HCT116 (cell line): Measurements from ENCODE around the gene PSG5. TPM values are rescaled to one million over a fixed set of nuclear protein-coding genes. Genes with fewer than 3 reads are reported as not detected.
"Not testable (repeated sequence)": the region's sequence is repeated elsewhere in the genome, so short reads cannot be mapped to it uniquely, and the experiment has no call there.

Experiments
- ATAC-seq: fragments of 200-7000 bp; cut with Tn5 transposase; 2 replicates; pipeline ENCODE4 v1.9.1; 2020; ENCODE audit warnings: mild to moderate bottlenecking, moderate library complexity
- BruUV-seq: library from RNA; stranded (reverse); fragments of 400-500 nt; replicated peaks from 2 replicates; lab custom pipeline; 2021; lab: Mats Ljungman, UMichigan
- CTCF ChIA-PET: fragments of 300-600 bp; sonication (Branson Sonifier 250); formaldehyde crosslinking; loops from one replicate; lab custom pipeline; 2021; ENCODE audit warnings: antibody characterized with exemption; lab: Charles Lee
- POLR2A ChIA-PET: fragments of 300-600, 350-600 bp; sonication (Branson Sonifier 250); formaldehyde crosslinking; loops from one replicate; lab custom pipeline; 2021; ENCODE audit warnings: antibody characterized with exemption; lab: Charles Lee
- RAD21 ChIA-PET, 2 experiments: fragments of 300-600 bp; sonication (Branson Sonifier 250); formaldehyde crosslinking; loops; one replicate each; lab custom pipeline; 2023; ENCODE audit warnings: low total read pairs in 2 of 2; ENCODE audit not compliant: uncharacterized antibody in 2 of 2, unreplicated experiment in 2 of 2, low non-redundant PET in 1 of 2; lab: Charles Lee
- DNase-seq: peaks from one replicate; pipeline ENCODE4 v3.0.0-alpha.2; 2010; ENCODE audit warnings: low read depth, low spot score
- H2AFZ ChIP-seq: fragments of 200-600 bp; shearing (Covaris generic), sonication (generic); 2 replicates; pipeline ENCODE4 v1.6.1; 2017; ENCODE audit warnings: low read depth, mixed run types, mixed read lengths, antibody characterized with exemption, low read length; ENCODE audit not compliant: poor library complexity, severe bottlenecking
- H3K27ac ChIP-seq: 2 replicates; pipeline ENCODE4 v1.5.1; 2012; ENCODE audit warnings: low read depth, low read length
- H3K27me3 ChIP-seq: fragments of 200-600 bp; sonication (generic); 2 replicates; pipeline ENCODE4 v1.6.1; 2016; ENCODE audit warnings: mixed run types, low read length, mixed read lengths; ENCODE audit not compliant: insufficient read depth
- H3K36me3 ChIP-seq, 2 experiments: fragments of 200-500 bp in 1 of 2; fragments of 200-600 bp in 1 of 2; sonication (Bioruptor generic) in 1 of 2; sonication (generic) in 1 of 2; 2 replicates each; pipeline versions ENCODE4 v1.5.1 to v1.6.1; 2014 to 2016; ENCODE audit warnings: low read length in 2 of 2, inconsistent platforms in 1 of 2, mixed read lengths in 1 of 2, mixed run types in 1 of 2; ENCODE audit not compliant: insufficient read depth in 2 of 2, control insufficient read depth in 1 of 2
- H3K4me1 ChIP-seq, 2 experiments: fragments of 200-600 bp in 1 of 2; sonication (generic) in 1 of 2; 2 replicates each; pipeline versions ENCODE4 v1.5.1 to v1.6.1; 2012 to 2017; ENCODE audit warnings: low read length in 2 of 2, inconsistent platforms in 1 of 2, mild to moderate bottlenecking in 1 of 2, mixed read lengths in 1 of 2, mixed run types in 1 of 2, moderate library complexity in 1 of 2; ENCODE audit not compliant: insufficient read depth in 2 of 2, control insufficient read depth in 1 of 2
- H3K4me2 ChIP-seq: fragments of 200-600 bp; sonication (generic); 2 replicates; pipeline ENCODE4 v1.6.1; 2017; ENCODE audit warnings: mixed run types, low read length, mixed read lengths
- H3K4me3 ChIP-seq, 2 experiments: fragments of 200-600 bp in 1 of 2; sonication (generic) in 1 of 2; replicated peaks in 1 of 2; 2 replicates each; pipeline ENCODE4 v1.5.1; 2011 to 2016; ENCODE audit warnings: low read length in 2 of 2, control low read depth in 1 of 2, low read depth in 1 of 2, mild to moderate bottlenecking in 1 of 2, mixed read lengths in 1 of 2, mixed run types in 1 of 2
- H3K79me2 ChIP-seq: fragments of 200-600 bp; sonication (generic); 2 replicates; pipeline ENCODE4 v1.6.1; 2017; ENCODE audit warnings: mild to moderate bottlenecking, mixed run types, low read length, moderate library complexity, mixed read lengths; ENCODE audit not compliant: insufficient read depth
- H3K9ac ChIP-seq: fragments of 200-600 bp; sonication (generic); 2 replicates; pipeline ENCODE4 v1.6.1; 2016; ENCODE audit warnings: low read length, mixed read lengths
- H3K9me2 ChIP-seq: fragments of 200-600 bp; sonication (generic), shearing (Covaris generic); 2 replicates; pipeline ENCODE4 v1.6.1; 2017; ENCODE audit warnings: mixed run types, mild to moderate bottlenecking, moderate library complexity; ENCODE audit not compliant: insufficient read depth
- H3K9me3 ChIP-seq, 2 experiments: fragments of 200-500 bp in 1 of 2; fragments of 200-600 bp in 1 of 2; sonication (Bioruptor generic) in 1 of 2; sonication (generic) in 1 of 2; 2 replicates each; pipeline ENCODE4 v1.6.1; 2014 to 2017; ENCODE audit warnings: low read length in 2 of 2, mixed read lengths in 2 of 2, inconsistent platforms in 1 of 2, low read depth in 1 of 2, mild to moderate bottlenecking in 1 of 2, mixed run types in 1 of 2, moderate library complexity in 1 of 2; ENCODE audit not compliant: control insufficient read depth in 1 of 2, insufficient read depth in 1 of 2
- H4K20me1 ChIP-seq: fragments of 200-600 bp; sonication (generic), shearing (Covaris generic); 2 replicates; pipeline ENCODE4 v1.6.1; 2017; ENCODE audit warnings: mixed run types, mild to moderate bottlenecking, moderate library complexity; ENCODE audit not compliant: insufficient read depth
- ATF3 ChIP-seq: IDR thresholded peaks from 2 replicates; pipeline ENCODE4 v1.6.1; 2012
- CEBPB ChIP-seq: IDR thresholded peaks from 2 replicates; pipeline ENCODE4 v1.6.1; 2012; ENCODE audit warnings: low read depth
- EGR1 ChIP-seq: IDR thresholded peaks from 2 replicates; pipeline ENCODE4 v1.6.1; 2012; ENCODE audit warnings: low read depth
- EZH2phosphoT487 ChIP-seq: fragments of 200-600 bp; IDR thresholded peaks from 2 replicates; pipeline ENCODE4 v1.6.1; 2018; ENCODE audit warnings: antibody characterized with exemption, borderline replicate concordance
- FOSL1 ChIP-seq: IDR thresholded peaks from 2 replicates; pipeline ENCODE4 v1.6.1; 2012; ENCODE audit warnings: low read depth
- JUND ChIP-seq: IDR thresholded peaks from 2 replicates; pipeline ENCODE4 v1.6.1; 2012
- RAD21 ChIP-seq: IDR thresholded peaks from 2 replicates; pipeline ENCODE4 v1.6.1; 2012; ENCODE audit warnings: low read depth, mild to moderate bottlenecking
- REST ChIP-seq: IDR thresholded peaks from 2 replicates; pipeline ENCODE4 v1.6.1; 2012; ENCODE audit warnings: low read depth
- TCF7L2 ChIP-seq: IDR thresholded peaks from 2 replicates; pipeline ENCODE4 v1.7.0; 2011; ENCODE audit warnings: borderline replicate concordance, inconsistent platforms; ENCODE audit not compliant: insufficient read depth, insufficient read length; ENCODE audit errors: extremely low read depth
- ZNF274 ChIP-seq: fragments of 200-500 bp; sonication (Bioruptor generic); IDR thresholded peaks from 2 replicates; pipeline ENCODE4 v1.6.1; 2014; ENCODE audit warnings: mild to moderate bottlenecking, low read depth, low read length, inconsistent platforms
- intact Hi-C: fragments of 100-400 bp; cut with micrococcal nuclease; formaldehyde crosslinking; loops from 2 replicates; pipeline ENCODE4 v1.10.0; 2022
- total RNA-seq: library from RNA; stranded (reverse); gene quantifications from one replicate; pipeline ENCODE4 v1.2.1, GENCODE V29; 2021; ENCODE audit not compliant: unreplicated experiment
- TF ChIP-seq, protein P1 (sequence below), 3 experiments: fragments of 200-600 bp in 1 of 3; sonication (generic) in 1 of 3; IDR thresholded peaks in 2 of 3; conservative IDR thresholded peaks in 1 of 3; 2 replicates each; pipeline ENCODE4 v1.5.1; 2012 to 2017; ENCODE audit warnings: low read depth in 2 of 3, low read length in 2 of 3, antibody characterized with exemption in 1 of 3, borderline replicate concordance in 1 of 3, control low read depth in 1 of 3, mild to moderate bottlenecking in 1 of 3, mixed read lengths in 1 of 3, mixed run types in 1 of 3, moderate library complexity in 1 of 3; ENCODE audit not compliant: insufficient read depth in 1 of 3
- TF ChIP-seq, protein P2 (sequence below): IDR thresholded peaks from 2 replicates; pipeline ENCODE4 v1.6.1; 2012

PSG5 gene
- total RNA-seq, 1 experiment from 2014 or later: not detected

DNA sequence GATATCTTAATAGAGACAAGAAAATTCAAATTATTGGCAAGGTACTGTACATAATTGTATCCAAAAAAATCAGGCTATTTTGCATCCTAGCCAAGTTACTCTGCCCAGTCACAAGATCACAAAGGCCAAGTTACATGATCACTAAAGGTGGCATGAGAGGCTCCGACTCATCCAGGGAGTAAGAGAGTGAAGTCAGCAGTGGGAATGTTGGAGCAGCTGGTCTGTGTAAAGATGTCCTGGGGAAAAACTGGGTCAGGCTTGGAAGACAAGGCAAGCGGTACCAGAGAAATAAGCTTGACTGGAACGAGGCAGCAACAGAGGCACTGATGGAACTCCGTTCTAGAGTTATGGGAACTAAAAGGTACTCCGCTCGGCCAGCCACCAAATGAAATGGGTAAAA, 53.6 kb downstream of the PSG5 start:
- ChIA-PET RAD21 (no interaction called here), POLR2A (no interaction called here), CTCF (no interaction called here)
- Histone ChIP-seq H4K20me1 (no peaks in the 10 kb centered on the region), H3K9me2 (no peaks in the 10 kb centered on the region), H3K4me3 (no peak overlapping the region), H3K27ac (no peak overlapping the region), H3K79me2 (no peaks in the 10 kb centered on the region), H3K9ac (no peak overlapping the region), H3K36me3 (no peaks in the 10 kb centered on the region), H3K4me2 (no peak overlapping the region), H3K4me1 (no peaks in the 10 kb centered on the region), H3K9me3 (no peaks in the 10 kb centered on the region), H3K27me3 (no peaks in the 10 kb centered on the region), H2AFZ (no peak overlapping the region)
- intact Hi-C loops: no loop called here
- no TSS peak for BruUV-seq
- TF ChIP-seq ATF3 (no peak), FOSL1 (no peak), EZH2phosphoT487 (no peak), EGR1 (no peak), TCF7L2 (no peak), ZNF274 (no peak), CEBPB (no peak), REST (no peak), JUND (no peak), RAD21 (no peak)
- TF ChIP-seq, protein P1, sequence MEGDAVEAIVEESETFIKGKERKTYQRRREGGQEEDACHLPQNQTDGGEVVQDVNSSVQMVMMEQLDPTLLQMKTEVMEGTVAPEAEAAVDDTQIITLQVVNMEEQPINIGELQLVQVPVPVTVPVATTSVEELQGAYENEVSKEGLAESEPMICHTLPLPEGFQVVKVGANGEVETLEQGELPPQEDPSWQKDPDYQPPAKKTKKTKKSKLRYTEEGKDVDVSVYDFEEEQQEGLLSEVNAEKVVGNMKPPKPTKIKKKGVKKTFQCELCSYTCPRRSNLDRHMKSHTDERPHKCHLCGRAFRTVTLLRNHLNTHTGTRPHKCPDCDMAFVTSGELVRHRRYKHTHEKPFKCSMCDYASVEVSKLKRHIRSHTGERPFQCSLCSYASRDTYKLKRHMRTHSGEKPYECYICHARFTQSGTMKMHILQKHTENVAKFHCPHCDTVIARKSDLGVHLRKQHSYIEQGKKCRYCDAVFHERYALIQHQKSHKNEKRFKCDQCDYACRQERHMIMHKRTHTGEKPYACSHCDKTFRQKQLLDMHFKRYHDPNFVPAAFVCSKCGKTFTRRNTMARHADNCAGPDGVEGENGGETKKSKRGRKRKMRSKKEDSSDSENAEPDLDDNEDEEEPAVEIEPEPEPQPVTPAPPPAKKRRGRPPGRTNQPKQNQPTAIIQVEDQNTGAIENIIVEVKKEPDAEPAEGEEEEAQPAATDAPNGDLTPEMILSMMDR (IDR thresholded peaks at IDR 0.05 in 2 of 3, conservative IDR thresholded peaks at IDR 0.05 in 1 of 3; ENCODE audit: borderline replicate concordance in 1 of 3, insufficient read depth in 1 of 3, low read depth in 2 of 3, low read length in 2 of 3): no peak
- TF ChIP-seq, protein P2, sequence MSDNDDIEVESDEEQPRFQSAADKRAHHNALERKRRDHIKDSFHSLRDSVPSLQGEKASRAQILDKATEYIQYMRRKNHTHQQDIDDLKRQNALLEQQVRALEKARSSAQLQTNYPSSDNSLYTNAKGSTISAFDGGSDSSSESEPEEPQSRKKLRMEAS: no peak
- no peak for ATAC-seq
- DNase-seq: no peak

DNA sequence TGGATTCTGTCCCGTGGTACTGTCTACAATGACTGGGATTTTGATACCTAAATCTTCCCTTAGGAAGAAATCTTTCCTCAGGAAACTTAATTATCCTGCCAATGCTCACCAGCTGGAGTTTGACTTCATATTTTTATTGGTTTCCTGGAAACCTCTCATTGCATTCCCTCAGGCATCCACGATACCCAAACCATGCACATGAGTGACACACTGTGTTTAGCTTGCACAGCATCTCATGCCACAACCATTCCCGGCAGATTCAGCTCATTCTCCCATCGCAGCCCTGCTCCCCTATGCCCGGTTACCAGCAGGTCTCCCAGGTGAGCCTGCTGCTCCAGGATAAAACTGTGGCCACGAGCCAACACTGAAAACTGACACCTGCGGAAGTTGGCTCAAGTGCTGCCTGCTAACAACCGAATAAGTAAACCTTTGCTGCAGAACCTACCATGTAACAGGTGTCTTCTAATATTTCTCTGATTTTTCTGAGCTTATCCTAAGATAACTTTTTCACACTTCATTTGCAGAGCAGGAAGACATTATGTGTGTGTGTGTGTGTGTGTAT, 55.0 kb downstream of the PSG5 start:
- H3K9ac ChIP-seq, H3K4me1 ChIP-seq, intact Hi-C loops, RAD21 ChIA-PET, POLR2A ChIA-PET, ATAC-seq, H3K27me3 ChIP-seq, CTCF ChIA-PET, H3K4me3 ChIP-seq, DNase-seq, H3K9me3 ChIP-seq, H2AFZ ChIP-seq, H3K4me2 ChIP-seq, H3K36me3 ChIP-seq, H4K20me1 ChIP-seq, H3K9me2 ChIP-seq, BruUV-seq, H3K79me2 ChIP-seq, H3K27ac ChIP-seq: not testable (repeated sequence)
